GM19324 (cell line): ENCODE data around the gene SRSF10.
"Not testable (repeated sequence)": the region's sequence is repeated elsewhere in the genome, so short reads cannot be mapped to it uniquely, and the experiment has no call there.

Experiments used
- ATAC-seq: cut with Tn5 transposase; IDR thresholded peaks from one replicate; pipeline ENCODE4 v1.9.1; 2021; ENCODE audit warnings: mild to moderate bottlenecking, moderate library complexity; ENCODE audit not compliant: unreplicated experiment, low FRiP score

SRSF10 gene

DNA sequence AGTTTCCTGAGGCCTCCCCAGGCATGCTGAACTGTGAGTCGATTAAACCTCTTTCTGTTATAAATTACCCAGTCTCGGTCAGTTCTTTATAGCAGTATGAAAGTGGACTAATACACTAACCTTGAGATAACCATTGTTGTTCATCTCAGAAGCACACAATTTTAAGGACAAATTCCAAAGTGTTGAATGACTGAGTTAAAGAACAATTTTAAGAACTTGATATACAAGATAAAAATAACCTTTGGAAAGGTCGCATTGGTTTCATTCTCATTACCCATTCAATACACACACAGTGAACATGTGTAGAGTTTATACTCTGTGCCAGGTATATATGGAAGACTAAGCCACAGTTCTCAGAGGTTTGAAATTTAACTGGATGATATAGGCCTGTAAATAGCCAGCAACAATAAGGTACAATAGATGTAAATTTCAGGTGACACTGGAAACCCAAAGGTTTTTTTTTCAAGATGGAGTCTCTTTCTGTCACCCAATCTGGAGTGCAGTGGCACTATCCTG, 19.1 kb upstream of the SRSF10 start:
- no peak for ATAC-seq

DNA sequence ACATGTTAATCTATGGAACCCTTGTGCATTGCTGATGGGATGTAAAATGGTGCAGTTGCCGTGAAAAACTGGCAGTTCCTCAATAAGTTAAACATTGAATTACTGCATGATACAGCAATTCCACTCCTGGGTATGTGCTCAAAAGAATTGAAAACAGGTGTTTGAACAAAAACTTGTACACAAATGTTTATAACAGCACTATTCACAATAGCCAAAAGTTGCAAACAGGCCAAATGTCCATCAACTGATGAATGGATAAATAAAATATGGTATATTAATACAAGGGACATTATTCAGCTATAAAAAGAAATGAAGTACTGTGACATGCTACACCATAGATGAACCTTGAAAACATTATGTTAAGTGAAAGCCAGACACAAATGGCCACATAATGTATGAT, 17.7 kb upstream of the SRSF10 start:
- ATAC-seq = no peak

DNA sequence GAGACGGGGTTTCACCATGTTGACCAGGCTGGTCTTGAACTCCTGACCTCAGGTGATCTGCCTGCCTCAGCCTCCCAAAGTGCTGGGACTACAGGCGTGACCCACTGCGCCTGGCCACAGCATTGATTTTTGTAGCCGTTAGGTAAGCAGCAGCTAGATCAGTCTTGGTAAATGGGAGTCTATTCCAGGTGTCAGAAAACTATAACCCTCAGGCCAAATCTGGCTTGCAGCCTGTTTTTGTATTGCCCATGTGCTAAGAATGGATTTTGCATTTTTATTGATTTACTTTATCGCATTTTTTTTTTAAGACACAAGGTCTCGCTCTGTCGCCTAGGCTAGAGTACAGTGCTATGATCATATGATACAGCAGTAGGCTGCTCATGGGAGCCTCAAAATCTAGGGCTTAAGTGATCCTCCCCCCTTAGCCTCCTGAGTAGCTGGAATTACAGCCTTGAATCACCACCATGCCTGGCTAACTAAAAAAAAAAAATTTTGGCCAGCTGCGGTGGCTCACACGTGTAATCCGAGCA, 16.6 kb upstream of the SRSF10 start:
- no peak for ATAC-seq

DNA sequence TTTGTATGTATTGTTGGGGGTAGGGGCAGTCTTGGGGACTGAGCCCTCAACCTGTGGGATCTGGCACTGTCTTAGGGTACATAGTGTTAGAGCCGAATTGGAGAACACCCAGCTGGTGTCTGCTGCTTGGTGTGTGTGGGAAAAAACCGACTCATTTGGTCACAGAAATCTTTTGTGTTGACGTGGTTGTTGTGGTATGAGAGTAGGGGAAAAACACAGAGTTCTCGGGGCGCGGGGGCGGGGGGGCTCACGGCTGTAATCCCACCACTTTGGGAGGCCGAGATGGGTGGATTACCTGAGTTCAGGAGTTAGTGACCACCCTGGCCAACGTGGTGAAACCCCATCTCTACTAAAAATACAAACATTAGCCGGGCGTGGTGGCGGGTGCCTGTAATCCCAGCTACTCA, 15.3 kb upstream of the SRSF10 start:
- ATAC-seq = no peak

DNA sequence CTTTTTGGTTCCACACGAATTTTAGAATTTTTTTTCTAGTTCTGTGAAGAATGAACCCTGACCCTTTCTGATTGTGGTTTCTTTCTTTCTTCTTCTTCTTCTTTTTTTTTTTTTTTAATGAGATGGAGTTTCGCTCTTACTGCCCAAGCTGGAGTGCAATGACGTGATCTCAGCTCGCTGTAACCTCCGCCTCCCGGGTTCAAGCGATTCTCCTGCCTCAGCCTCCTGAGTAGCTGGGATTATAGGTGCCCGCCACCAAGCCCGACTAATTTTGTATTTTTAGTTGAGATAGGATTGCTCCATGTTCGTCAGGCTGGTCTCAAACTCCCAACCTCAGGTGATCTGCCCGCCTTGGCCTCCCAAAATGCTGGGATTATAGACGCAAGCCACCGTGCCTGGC, 11.9 kb upstream of the SRSF10 start:
- not testable (repeated sequence) for ATAC-seq

DNA sequence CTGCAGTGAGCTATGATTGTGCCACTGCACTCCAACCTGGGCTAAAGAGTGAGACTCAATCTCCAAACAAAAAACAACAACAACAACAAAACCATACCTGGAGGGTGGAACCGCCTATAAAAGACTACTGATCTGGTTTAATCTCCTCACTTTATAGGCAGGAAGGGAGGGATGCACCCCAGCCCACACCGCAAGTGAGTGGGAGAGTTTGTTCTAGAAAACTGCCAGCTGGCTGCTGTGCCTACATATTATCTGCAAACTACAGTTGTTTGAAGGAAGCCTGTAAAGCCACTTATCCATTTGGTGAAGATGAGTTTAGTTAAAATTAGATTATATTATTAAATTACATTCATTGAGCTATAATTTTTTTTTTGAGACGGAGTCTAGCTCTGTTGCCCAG, 9.1 kb upstream of the SRSF10 start:
- no peak for ATAC-seq

DNA sequence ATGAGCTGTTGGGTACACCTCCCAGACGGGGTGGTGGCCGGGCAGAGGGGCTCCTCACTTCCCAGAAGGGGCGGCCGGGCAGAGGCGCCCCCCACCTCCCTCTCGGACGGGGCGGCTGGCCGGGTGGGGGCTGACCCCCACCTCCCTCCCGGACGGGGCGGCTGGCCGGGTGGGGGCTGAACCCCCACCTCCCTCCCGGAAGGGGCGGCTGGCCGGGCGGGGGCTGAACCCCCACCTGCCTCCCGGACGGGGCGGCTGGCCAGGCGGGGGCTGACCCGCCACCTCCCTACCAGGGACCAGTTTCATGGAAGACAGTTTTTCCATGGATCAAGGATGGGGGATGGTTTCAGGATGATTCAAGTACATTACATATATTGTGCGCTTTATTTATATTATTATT, 6.9 kb upstream of the SRSF10 start:
- not testable (repeated sequence) for ATAC-seq

DNA sequence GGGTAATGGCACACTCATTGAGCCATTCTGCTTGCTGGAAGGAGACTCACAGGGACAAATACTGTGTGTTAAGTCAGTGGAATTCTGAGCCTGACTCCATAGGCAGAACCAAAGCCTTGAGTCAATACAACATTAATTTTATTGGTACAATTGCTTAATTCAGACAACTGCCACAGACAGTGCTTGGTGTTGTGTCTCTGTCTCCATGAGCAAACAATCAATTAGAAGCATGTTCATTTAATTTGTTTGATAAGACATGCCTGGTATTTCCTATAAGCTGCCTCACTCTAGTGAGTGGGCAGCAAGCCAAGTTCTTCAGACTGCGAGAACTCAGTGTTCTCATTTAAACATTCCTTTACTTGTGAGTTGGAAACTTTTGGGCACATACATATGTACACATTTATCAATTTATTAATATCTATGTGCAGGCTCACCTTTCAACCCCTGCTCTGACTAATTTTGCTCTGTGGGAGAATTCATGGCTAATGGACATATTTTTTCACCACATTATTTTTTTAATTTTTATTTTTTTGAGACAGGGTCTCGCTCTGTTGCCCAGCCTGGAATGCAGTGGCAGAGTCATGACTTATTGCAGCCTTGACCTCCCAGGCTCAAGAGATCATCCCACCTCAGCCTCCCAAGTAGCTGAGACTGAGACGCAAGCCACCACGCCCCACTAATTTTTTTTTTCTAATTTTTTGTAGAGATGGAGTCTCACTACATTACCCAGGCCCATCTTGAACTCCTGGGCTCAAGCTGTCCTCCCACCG, 4.5 kb upstream of the SRSF10 start:
- ATAC-seq = no peak

DNA sequence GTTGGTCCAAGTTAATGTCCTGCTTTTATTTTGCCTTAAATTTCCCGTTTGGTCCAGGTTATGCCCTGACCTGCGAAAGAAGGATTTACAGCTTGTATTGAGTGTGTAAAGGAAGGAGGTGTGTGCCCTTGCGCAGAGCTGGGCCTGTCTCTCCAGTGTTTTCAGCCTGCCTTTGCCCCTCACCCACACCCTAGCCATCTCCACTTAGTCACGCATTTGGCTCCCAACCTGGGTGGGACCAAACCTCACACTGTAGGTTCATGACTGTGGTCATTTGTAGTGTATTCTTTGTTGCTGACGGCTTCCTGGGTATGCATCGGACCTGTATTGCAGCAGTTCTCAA, 572 bp upstream of the SRSF10 start:
- no peak for ATAC-seq

DNA sequence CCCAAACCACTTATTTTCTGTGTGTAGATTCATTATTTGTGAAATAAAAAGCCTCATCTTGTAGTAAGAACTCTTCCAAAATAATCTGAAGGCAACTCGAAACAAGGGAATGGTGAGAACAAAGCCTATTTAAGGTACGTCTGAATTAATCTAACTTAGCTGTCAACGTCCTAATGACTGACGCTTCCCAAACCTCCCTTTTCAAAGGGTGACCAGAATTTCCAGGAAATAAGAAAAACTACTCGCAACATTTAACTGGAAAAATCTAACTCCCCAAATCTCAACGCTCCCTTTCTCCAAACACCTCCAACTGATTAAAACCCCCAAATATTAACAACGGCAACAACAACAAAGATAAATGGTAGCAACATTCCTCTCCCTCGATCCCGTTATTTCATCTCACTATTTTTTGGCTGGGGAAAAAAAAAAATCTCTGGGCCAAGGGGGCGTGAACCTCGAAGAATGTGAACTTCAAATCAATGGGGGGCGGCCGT, 693 bp downstream of the SRSF10 start:
- no peak for ATAC-seq

DNA sequence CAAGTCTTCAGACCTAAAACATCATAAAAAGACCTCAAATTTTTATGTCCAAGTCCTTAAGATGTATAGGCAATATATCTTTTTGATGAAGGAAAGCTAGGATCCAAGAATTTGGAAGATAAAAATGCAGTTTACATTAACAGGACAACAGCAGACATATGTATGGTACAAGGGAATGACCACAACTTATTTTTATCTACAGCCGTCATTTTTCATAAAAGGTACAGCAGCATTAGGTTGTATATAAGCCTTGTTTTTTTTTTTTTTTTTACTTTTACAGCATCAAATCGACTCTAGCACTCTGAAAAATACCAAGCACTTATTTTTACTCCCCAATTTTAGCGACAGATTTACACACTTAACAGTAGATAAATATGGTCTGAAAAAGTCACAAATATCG, 1.3 kb downstream of the SRSF10 start:
- ATAC-seq = no peak

DNA sequence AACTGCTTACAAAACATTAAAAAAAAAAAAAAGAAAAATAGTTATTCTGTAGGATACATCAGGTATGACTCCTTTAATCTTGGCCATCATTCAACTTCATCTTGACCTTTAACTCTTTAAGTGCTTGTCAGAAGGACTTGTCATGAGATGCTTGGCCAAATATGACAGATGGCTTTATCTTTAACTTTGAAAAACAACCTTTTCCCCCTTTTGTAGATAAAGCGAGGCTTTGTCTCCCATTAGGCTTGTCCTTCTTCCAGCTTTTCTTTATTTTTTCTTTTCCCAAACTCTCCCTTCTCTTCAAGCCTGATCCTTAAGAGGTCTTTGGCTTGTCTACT, 2.3 kb downstream of the SRSF10 start:
- ATAC-seq = no peak

DNA sequence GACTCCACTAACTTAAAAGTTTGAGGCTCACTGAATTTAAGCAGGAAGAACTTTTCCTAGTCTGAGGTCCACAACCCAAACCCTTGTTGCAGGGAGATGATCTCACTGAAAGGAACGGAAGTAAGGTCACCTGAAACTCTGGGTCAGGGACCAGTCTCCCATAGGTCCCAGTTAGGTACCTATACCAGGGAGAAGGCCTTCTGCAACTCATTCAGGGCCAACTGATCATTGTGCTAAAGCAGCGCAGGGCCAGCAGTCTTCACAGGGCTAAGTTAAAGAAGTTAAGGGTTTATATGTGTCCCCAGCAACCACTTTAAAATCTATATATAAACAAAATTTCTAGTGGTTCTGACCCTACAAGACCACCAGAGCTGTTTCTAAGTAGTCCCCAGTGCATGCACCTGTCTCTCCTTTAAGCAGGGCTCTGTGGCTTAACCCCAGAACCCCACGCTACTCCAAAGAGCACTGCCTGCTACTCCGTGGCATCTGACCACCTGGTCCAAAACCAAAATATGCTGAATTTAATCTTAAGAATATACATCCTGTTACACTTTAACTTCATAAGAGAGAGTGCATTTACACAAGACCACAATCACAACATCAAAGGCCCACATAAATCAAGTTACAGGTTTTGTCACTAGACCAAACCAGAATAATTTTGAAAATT, 2.8 kb downstream of the SRSF10 start:
- no peak for ATAC-seq

DNA sequence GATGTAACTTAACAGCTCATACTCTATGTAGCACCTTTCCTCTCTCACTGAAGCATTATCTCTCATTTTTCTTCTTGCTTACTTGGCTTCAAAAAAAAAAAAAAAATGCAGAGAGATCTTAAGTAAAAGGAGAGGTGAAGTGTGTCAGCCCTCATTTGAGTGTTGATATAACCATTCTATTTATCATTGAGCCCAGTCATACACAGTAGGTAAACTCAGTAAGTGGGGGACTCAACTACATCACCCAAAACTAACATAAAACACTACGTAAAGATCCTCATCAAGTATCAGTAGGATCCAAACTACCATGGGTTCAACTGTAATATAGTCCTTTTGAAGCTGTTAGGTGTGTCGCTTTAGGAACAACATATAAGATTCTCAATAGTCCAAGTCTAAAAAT, 12.3 kb downstream of the SRSF10 start:
- ATAC-seq = no peak

DNA sequence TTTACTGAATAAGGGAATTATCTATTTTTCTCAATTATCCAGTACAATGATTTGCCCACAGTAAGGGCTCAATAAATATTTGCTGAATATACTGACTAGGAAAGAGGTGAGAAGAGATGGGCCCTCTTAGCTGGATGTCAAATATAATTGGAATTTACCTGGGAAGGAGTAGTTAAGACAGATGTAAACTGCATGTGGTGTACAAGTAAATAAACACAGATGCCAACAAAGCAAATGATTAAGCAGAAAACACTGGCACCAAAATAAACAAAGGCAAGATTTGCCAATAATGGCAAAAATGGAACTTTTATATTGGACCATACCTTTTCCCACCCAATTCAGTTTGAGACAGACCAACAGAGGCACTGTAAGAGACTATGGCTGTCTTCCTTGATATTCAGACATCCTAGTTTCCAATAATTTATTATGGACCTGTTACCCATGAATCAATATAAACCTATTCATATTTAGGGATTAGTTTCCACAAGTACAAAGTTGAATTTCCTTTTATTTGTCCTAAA, 13.1 kb downstream of the SRSF10 start:
- no peak for ATAC-seq

DNA sequence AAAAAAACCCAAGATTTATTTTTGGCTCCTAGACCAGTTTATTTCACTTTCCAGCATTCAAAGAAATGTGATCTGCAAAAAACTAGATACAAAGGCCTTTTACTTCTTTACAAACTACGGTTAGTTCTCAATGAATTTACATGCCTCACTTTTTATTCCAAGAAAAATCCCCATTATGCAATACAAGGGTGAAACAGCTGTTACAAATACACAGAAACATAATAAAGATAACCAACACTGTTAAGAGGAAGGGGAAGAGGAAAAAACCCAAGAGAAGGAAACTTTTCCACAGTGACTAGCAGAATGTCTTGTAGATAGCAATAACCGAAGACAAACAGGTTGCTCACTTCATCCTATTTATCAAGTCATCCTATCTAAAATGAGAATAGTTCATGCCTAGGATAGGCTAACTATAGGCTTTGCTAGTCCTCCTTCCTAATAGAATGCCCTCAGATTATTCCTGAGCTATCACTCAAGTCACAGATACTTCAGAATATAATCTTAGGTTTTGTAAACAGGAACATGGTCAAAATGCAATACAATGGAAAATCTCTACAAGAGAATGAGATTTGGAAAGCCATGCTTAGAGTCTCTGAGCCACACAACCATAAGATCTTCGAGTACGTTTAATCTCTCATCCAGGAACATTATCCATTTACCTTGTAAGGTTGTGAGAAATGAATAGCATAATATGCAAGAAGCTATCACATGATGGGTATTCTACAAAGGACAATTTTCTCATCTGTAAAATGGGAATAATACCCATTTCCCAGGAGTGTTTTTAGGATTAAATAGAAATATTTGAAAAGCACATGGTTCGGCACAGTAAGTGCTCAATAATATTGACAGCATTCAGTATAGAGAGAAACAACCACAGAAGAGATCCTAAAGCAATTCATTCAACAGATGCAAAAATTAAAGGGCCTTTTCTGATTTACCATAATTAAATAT, 15.1 kb downstream of the SRSF10 start:
- ATAC-seq = no peak

DNA sequence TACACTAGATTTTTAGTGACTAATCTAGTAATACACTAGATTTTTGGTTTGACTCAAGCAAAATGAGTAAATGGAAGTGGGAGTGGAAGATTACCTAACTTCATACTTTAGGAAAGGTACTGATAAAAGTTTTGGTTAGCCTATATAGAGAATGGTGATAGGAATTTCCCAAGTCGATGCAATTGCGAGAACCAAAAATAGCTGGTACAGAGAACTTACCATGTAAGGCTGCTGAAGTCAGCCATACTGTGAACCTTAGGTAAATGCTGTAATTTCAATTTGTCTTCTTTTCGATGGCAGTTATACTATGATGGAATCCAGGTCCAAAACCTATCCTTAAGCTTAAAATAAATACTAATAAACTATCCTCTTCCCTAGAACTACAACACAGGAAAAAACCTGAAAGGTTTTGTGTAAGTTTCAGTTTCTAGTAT, 15.9 kb downstream of the SRSF10 start:
- no peak for ATAC-seq

DNA sequence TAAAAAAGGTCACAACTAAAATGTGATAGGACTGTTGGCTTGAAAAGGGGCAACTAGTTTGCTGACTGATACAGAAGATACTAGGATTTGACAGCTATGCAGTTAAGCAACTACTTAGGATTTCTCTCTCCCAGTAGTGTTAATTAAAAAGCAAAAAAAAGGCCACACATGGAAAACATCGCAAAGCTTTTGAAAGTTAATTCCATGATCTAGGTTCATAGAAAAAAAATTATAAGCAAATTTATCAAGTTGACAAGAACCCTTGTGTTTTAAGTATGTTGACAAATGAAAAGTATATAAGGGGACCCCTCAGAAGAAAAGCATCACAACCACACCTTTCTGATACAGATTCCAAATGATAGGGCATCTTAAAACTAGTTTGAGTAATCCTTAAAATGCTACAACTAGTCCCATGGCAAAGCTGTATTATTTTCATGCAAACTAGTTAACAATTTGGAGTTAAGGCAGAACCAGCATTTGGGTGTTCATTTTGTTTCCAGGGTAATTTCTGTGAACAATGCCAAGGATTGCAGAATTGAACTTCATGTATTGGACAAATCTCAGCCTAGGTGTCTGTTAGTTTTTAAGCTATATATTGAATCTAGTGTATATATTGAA, 16.4 kb downstream of the SRSF10 start:
- no peak for ATAC-seq

DNA sequence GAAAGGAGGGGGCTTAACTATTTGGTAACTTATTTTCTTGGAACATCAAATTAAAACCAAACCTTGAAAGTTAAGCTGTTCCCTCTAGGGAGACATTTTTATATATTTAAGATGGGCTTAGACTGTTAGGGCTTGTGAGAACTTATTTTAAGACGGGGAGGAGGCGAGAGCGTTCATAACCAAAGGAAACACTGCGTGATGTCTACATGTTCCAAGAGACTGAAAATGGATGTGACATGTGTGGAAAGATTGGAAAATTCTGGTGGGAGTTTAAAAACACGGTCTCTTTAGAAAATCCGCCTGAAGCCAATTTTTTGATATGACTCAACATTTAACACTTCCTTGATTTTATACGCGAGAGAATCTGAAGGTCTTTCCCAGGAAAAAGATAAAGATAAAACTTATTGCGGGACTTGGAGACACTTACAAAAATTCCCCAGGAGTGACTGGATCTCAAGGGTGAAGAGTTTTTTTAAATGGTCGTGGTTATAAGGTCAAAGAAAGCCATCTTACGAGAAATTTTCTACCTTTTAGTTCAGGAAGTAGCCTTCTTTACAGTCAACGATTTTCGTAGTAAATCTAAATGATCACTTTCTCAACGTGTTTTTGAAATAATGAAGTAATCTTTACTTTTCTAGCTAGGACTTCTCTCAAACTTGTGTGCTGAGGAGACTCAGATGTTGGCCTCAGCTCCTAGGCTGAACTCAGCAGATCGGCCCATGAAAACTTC, 19.7 kb downstream of the SRSF10 start:
- no peak for ATAC-seq
